Smooth muscle cell (in vitro differentiated cells): ENCODE results near the gene DIP2A. TPM values are rescaled to one million over a fixed set of nuclear protein-coding genes. Genes with fewer than 3 reads are reported as not detected.

Experiments used
- DNase-seq: peaks from one replicate; lab custom pipeline; 2025; ENCODE audit not compliant: unreplicated experiment; lab: John Stamatoyannopoulos, UW
- H2AFZ ChIP-seq: fragments of 200-600 bp; sonication (generic); 2 replicates; pipeline ENCODE4 v1.6.0; 2016; ENCODE audit warnings: antibody characterized with exemption, low read depth, mild to moderate bottlenecking
- H3F3A ChIP-seq: fragments of 200-600 bp; sonication (generic); 2 replicates; pipeline ENCODE4 v1.6.0; 2017; ENCODE audit warnings: antibody characterized with exemption, low read depth
- H3K27ac ChIP-seq: fragments of 200-600 bp; sonication (generic); 2 replicates; pipeline ENCODE4 v1.5.1; 2016; ENCODE audit warnings: low read depth, mild to moderate bottlenecking
- H3K27me3 ChIP-seq: fragments of 200-600 bp; sonication (generic); 2 replicates; pipeline ENCODE4 v1.6.1; 2016; ENCODE audit warnings: low read depth, mild to moderate bottlenecking
- H3K36me3 ChIP-seq: fragments of 200-600 bp; sonication (generic); 2 replicates; pipeline ENCODE4 v1.5.1; 2016; ENCODE audit warnings: low read depth
- H3K4me1 ChIP-seq: fragments of 200-600 bp; sonication (generic); 2 replicates; pipeline ENCODE4 v1.5.1; 2016; ENCODE audit warnings: low read depth
- H3K4me2 ChIP-seq: fragments of 200-600 bp; sonication (generic); 2 replicates; pipeline ENCODE4 v1.6.0; 2016; ENCODE audit warnings: mild to moderate bottlenecking
- H3K4me3 ChIP-seq: fragments of 200-600 bp; sonication (generic); 2 replicates; pipeline ENCODE4 v1.5.1; 2016; ENCODE audit warnings: mild to moderate bottlenecking
- H3K79me2 ChIP-seq: fragments of 200-600 bp; sonication (generic); 2 replicates; pipeline ENCODE4 v1.6.0; 2016; ENCODE audit warnings: low read depth, mild to moderate bottlenecking
- H3K9ac ChIP-seq: fragments of 200-600 bp; sonication (generic); 2 replicates; pipeline ENCODE4 v1.6.0; 2016; ENCODE audit warnings: low read depth
- H3K9me3 ChIP-seq: fragments of 200-600 bp; sonication (generic); replicated peaks from 2 replicates; pipeline ENCODE4 v1.5.1; 2016; ENCODE audit warnings: low read depth
- H4K20me1 ChIP-seq: fragments of 200-600 bp; sonication (generic); 2 replicates; pipeline ENCODE4 v1.6.0; 2016; ENCODE audit warnings: low read depth
- WGBS: methylation state at CpG from one replicate; pipeline ENCODE4 v1.1.7; 2016; ENCODE audit warnings: low lambda C conversion rate; 5-methylcytosine and 5-hydroxymethylcytosine counted together
- polyA plus RNA-seq: library from polyadenylated mRNA; unstranded; fragments of >200 nt; fragmentation: Nextera tagmentation; extraction: Ambion mirVana; gene quantifications from 2 replicates; pipeline ENCODE4 v1.2.1, GENCODE V29; 2016
- total RNA-seq: library from RNA; depleted of rRNA; stranded (reverse); fragments of >200 nt; gene quantifications from 2 replicates; pipeline ENCODE4 v1.2.3, GENCODE V29; 2014
- TF ChIP-seq, protein P1 (sequence below): fragments of 200-600 bp; sonication (generic); IDR thresholded peaks from 2 replicates; pipeline ENCODE4 v1.5.1; 2017; ENCODE audit warnings: borderline replicate concordance, mild to moderate bottlenecking, antibody characterized with exemption; ENCODE audit not compliant: insufficient read depth, poor library complexity, severe bottlenecking

DIP2A gene
- total and polyA plus RNA-seq, 2 experiments from 2014 or later = 11.5 to 24.8 TPM

DNA sequence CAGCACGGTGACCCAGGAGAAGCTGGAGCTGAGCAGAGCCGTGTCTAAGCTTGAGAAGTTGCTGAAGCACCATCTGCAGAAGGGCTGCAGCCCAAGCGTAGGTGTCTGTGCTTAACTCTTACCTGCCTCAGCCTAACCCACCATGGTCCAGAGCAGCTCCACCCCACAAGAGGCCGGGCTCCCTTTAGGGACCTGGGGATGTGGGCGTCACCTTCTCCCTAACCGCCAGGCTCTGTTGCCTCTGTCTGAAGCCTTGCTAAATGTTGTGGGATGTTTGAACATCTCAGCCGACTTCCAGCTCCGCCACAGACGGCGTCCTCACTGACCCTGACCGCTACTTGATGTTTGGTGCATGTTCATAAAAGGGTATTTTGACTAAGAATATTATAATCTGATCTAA lies 20.4 kb upstream of the DIP2A start:
- Histone ChIP-seq H3K36me3 (peaks cover 3% of the 10 kb centered on the region), H3K79me2 (no peaks in the 10 kb centered on the region), H3K27ac (no peak overlapping the region), H3K4me2 (no peak overlapping the region), H3F3A (no peaks in the 10 kb centered on the region), H3K9ac (no peak overlapping the region), H3K4me1 (no peaks in the 10 kb centered on the region), H2AFZ (no peak overlapping the region), H3K27me3 (no peaks in the 10 kb centered on the region), H3K9me3 (no peaks in the 10 kb centered on the region), H4K20me1 (no peaks in the 10 kb centered on the region), H3K4me3 (no peak overlapping the region)
- no peak for DNase-seq
- TF ChIP-seq, protein P1, sequence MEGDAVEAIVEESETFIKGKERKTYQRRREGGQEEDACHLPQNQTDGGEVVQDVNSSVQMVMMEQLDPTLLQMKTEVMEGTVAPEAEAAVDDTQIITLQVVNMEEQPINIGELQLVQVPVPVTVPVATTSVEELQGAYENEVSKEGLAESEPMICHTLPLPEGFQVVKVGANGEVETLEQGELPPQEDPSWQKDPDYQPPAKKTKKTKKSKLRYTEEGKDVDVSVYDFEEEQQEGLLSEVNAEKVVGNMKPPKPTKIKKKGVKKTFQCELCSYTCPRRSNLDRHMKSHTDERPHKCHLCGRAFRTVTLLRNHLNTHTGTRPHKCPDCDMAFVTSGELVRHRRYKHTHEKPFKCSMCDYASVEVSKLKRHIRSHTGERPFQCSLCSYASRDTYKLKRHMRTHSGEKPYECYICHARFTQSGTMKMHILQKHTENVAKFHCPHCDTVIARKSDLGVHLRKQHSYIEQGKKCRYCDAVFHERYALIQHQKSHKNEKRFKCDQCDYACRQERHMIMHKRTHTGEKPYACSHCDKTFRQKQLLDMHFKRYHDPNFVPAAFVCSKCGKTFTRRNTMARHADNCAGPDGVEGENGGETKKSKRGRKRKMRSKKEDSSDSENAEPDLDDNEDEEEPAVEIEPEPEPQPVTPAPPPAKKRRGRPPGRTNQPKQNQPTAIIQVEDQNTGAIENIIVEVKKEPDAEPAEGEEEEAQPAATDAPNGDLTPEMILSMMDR = no peak
- 98% methylated on average over 11 of the region's 11 CpGs for WGBS

DNA sequence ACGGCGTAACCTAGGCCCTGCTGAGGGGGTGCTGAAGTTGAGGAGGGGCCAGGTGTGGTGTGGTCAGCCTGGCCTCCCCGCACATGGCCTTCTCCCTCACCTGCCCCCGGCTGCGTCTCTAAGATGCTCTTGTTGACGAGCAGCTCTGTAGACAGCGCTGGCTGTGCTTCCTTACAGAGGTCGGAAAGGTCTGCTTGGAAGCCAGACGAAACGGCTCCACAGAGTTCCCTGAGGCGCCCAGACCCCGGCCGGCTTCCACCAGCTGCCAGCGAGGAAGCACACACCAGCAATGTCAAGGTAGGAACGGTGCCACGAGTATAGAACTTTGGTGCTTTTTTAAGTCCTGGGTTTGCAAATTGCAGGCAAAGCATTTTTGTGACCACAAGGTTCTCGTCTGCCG lies 18.8 kb upstream of the DIP2A start:
- TF ChIP-seq, protein P1 = no peak
- Histone ChIP-seq H2AFZ (no peak overlapping the region), H3K27ac (no peak overlapping the region), H4K20me1 (no peaks in the 10 kb centered on the region), H3F3A (no peaks in the 10 kb centered on the region), H3K9ac (no peak overlapping the region), H3K4me1 (no peaks in the 10 kb centered on the region), H3K9me3 (no peaks in the 10 kb centered on the region), H3K4me2 (no peak overlapping the region), H3K27me3 (no peaks in the 10 kb centered on the region), H3K36me3 (peaks cover 3% of the 10 kb centered on the region), H3K4me3 (no peak overlapping the region), H3K79me2 (no peaks in the 10 kb centered on the region)
- DNase-seq = no peak
- 95% methylated on average over 18 of the region's 18 CpGs for WGBS

DNA sequence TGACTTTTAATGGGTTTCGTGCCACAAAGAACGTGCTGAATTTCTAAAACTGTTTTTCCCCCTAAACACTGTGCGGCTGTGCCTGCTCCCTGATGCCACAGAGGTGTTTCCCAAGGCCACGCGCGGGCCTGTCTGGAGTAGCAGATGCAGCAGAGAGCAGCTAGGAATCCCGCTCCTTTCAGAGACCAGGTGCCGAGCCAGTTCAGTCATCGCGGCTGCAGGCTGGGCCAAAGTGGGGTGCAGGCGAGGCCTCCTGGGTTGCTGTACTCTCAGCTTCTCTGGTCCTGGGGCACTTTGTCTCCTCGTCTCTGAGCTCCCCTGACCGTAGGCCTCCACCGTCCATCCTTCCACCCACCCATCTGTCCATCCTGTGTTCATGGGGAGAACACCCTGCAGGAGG lies 17.4 kb upstream of the DIP2A start:
- Histone ChIP-seq H4K20me1 (no peaks in the 10 kb centered on the region), H3K4me3 (no peak overlapping the region), H3K4me2 (no peak overlapping the region), H2AFZ (no peak overlapping the region), H3K79me2 (no peaks in the 10 kb centered on the region), H3F3A (no peaks in the 10 kb centered on the region), H3K36me3 (peaks cover 3% of the 10 kb centered on the region), H3K9ac (no peak overlapping the region), H3K27ac (no peak overlapping the region), H3K27me3 (no peaks in the 10 kb centered on the region), H3K9me3 (no peaks in the 10 kb centered on the region), H3K4me1 (no peaks in the 10 kb centered on the region)
- WGBS = 99% methylated on average over 14 of the region's 14 CpGs
- no peak for DNase-seq
- TF ChIP-seq, protein P1 = no peak

DNA sequence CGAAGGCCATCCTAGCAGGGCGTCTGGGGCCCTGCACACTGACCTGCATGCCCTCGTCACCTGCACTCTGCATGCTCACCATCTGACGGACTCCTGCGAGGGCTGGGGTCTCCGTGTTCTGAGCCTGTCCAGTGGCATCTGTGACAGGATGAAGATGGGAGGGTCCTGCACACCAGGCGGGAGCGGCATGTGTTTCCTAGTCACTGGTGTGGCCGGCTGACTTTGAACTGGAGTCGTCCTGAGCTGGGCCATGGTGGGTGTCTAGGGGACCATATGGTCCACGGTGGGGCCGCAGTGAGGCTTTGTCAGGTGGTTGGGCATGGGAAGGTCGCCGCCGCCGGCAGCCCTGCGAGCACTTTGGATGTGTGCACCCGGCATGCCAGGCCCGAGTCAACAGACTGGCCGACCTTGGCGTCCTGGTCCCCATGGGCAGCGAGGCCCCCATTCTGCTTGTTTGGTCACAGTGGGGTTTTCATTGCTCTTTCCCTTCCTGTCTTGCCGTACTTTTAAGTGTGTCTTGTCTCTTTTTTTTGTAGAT lies 16.7 kb upstream of the DIP2A start:
- no peaks in the 10 kb centered on the region for H3K27me3 ChIP-seq
- H2AFZ ChIP-seq = no peak overlapping the region
- H4K20me1 ChIP-seq = no peaks in the 10 kb centered on the region
- no peak overlapping the region for H3K4me2 ChIP-seq
- H3K9ac ChIP-seq = no peak overlapping the region
- no peak overlapping the region for H3K27ac ChIP-seq
- no peak overlapping the region for H3K4me3 ChIP-seq
- no peaks in the 10 kb centered on the region for H3K79me2 ChIP-seq
- H3F3A ChIP-seq = no peaks in the 10 kb centered on the region
- no peaks in the 10 kb centered on the region for H3K4me1 ChIP-seq
- 94% methylated on average over 23 of the region's 23 CpGs for WGBS
- TF ChIP-seq, protein P1 = no peak
- DNase-seq = no peak
- H3K9me3 ChIP-seq = no peaks in the 10 kb centered on the region
- peaks cover 3% of the 10 kb centered on the region for H3K36me3 ChIP-seq
